Fibroblast of pulmonary artery (primary cell): ENCODE data around the gene SYMPK.
A peak's percentile ranks its signal among the peaks of the same experiment; 100 is the strongest.

Experiments used
- DNase-seq: peaks from one replicate; pipeline ENCODE4 v3.0.0-alpha.2; 2010; ENCODE audit warnings: low read depth
- H3K4me3 ChIP-seq: replicated peaks from 2 replicates; pipeline ENCODE4 v1.5.1; 2011; ENCODE audit warnings: low read depth, mild to moderate bottlenecking, control low read depth, low read length, moderate library complexity
- CTCF ChIP-seq: IDR thresholded peaks from 2 replicates; pipeline ENCODE4 v1.5.1; 2011; ENCODE audit warnings: mild to moderate bottlenecking, control low read depth, low read length, inconsistent platforms; ENCODE audit errors: missing control alignments

Gene SYMPK

GRCh38 chr19:45767881-45768654, 94.9 kb downstream of the SYMPK start:
- peak; percentile 73 for DNase-seq
- no peak for TF ChIP-seq CTCF
- peak overlapping the region; percentile 84 for H3K4me3 ChIP-seq

GRCh38 chr19:45767410-45767880, 95.5 kb downstream of the SYMPK start:
- peak overlapping the region; percentile 84 for H3K4me3 ChIP-seq
- no peak for TF ChIP-seq CTCF
- peak; percentile 88 for DNase-seq

GRCh38 chr19:45766869-45767346, 96.0 kb downstream of the SYMPK start:
- TF ChIP-seq CTCF: no peak
- no peak for DNase-seq
- peak overlapping the region; percentile 84 for H3K4me3 ChIP-seq

- TF ChIP-seq CTCF: no peak
- H3K4me3 ChIP-seq: peak overlapping the region; percentile 84
- no peak for DNase-seq
Measured at GRCh38 chr19:45766296-45766868, 96.6 kb downstream of the SYMPK start.

GRCh38 chr19:45765702-45766295, 97.1 kb downstream of the SYMPK start:
- no peak for TF ChIP-seq CTCF
- no peak for DNase-seq
- no peak overlapping the region for H3K4me3 ChIP-seq
